GM23338 (cell line): Measurements from ENCODE around the gene OTULINL. TPM values are rescaled to one million over a fixed set of nuclear protein-coding genes. Genes with fewer than 3 reads are reported as not detected.

Experiments
- ATAC-seq: fragments of 200-7000 bp; cut with Tn5 transposase; 3 replicates; pipeline ENCODE4 v1.9.1; 2020
- DNase-seq: peaks from one replicate; pipeline ENCODE4 v3.0.0-alpha.2; 2015; ENCODE audit warnings: low spot score
- H2AFZ ChIP-seq: fragments of 200-600 bp; sonication (generic); 2 replicates; pipeline ENCODE4 v1.8.0; 2016; ENCODE audit warnings: antibody characterized with exemption, mild to moderate bottlenecking, moderate library complexity
- H3F3A ChIP-seq: fragments of 200-600 bp; sonication (generic); replicated peaks from 2 replicates; pipeline ENCODE4 v1.8.0; 2017; ENCODE audit warnings: antibody characterized with exemption, mixed run types, low read depth
- H3K27ac ChIP-seq: fragments of 200-600 bp; sonication (generic); 2 replicates; pipeline ENCODE4 v1.6.1; 2016; ENCODE audit warnings: low read depth
- H3K27me3 ChIP-seq: fragments of 200-600 bp; sonication (generic); 2 replicates; pipeline ENCODE4 v1.8.0; 2016; ENCODE audit warnings: mild to moderate bottlenecking, mixed run types, moderate library complexity; ENCODE audit not compliant: insufficient read depth
- H3K36me3 ChIP-seq: fragments of 200-600 bp; sonication (generic); 2 replicates; pipeline ENCODE4 v1.8.0; 2016; ENCODE audit warnings: mild to moderate bottlenecking; ENCODE audit not compliant: insufficient read depth
- H3K4me1 ChIP-seq: fragments of 200-600 bp; sonication (generic); 2 replicates; pipeline ENCODE4 v1.8.0; 2016; ENCODE audit warnings: mild to moderate bottlenecking, moderate library complexity; ENCODE audit not compliant: insufficient read depth
- H3K4me2 ChIP-seq: fragments of 200-600 bp; sonication (generic); 2 replicates; pipeline ENCODE4 v1.7.1; 2017; ENCODE audit warnings: mixed run types
- H3K4me3 ChIP-seq: fragments of 200-600 bp; sonication (generic); 2 replicates; pipeline ENCODE4 v1.6.1; 2016; ENCODE audit warnings: mixed run types
- H3K79me2 ChIP-seq: fragments of 200-600 bp; sonication (generic); replicated peaks from 2 replicates; pipeline ENCODE4 v1.8.0; 2017; ENCODE audit warnings: mild to moderate bottlenecking; ENCODE audit not compliant: insufficient read depth
- H3K9me2 ChIP-seq: fragments of 200-600 bp; sonication (generic); 2 replicates; pipeline ENCODE4 v1.8.0; 2017; ENCODE audit not compliant: insufficient read depth
- H4K20me1 ChIP-seq: fragments of 200-600 bp; sonication (generic); replicated peaks from 2 replicates; pipeline ENCODE4 v1.8.0; 2017; ENCODE audit warnings: mild to moderate bottlenecking; ENCODE audit not compliant: insufficient read depth
- H3K27ac Mint-ChIP-seq: 2 replicates; pipeline ENCODE4 v1.8.0; 2020; ENCODE audit warnings: inconsistent platforms, mild to moderate bottlenecking, moderate library complexity, mixed read lengths
- H3K27me3 Mint-ChIP-seq: 3 replicates; pipeline ENCODE4 v1.8.0; 2022; ENCODE audit warnings: low read depth, mild to moderate bottlenecking, moderate library complexity, mixed read lengths, inconsistent platforms; ENCODE audit not compliant: insufficient read depth, poor library complexity
- H3K36me3 Mint-ChIP-seq: 3 replicates; pipeline ENCODE4 v1.8.0; 2021; ENCODE audit warnings: low read depth, mild to moderate bottlenecking, inconsistent platforms, moderate library complexity, mixed read lengths
- H3K4me1 Mint-ChIP-seq: 3 replicates; pipeline ENCODE4 v1.8.0; 2020; ENCODE audit warnings: mild to moderate bottlenecking, inconsistent platforms, mixed read lengths
- H3K4me3 Mint-ChIP-seq: 3 replicates; pipeline ENCODE4 v1.8.0; 2021; ENCODE audit warnings: moderate library complexity, mild to moderate bottlenecking, inconsistent platforms, mixed read lengths
- H3K9me3 Mint-ChIP-seq: 3 replicates; pipeline ENCODE4 v1.8.0; 2020; ENCODE audit warnings: moderate library complexity, mild to moderate bottlenecking, inconsistent platforms, mixed read lengths
- CREB1 ChIP-seq: fragments of 250-450 bp; sonication (Bioruptor Pico); IDR thresholded peaks from 2 replicates; pipeline ENCODE4 v1.5.0; 2020; ENCODE audit warnings: low read depth, mild to moderate bottlenecking, moderate library complexity
- EZH2 ChIP-seq: fragments of 200-600 bp; sonication (generic); IDR thresholded peaks from one replicate; pipeline ENCODE4 v1.8.0; 2017; ENCODE audit warnings: antibody characterized with exemption, mild to moderate bottlenecking, low read depth; ENCODE audit not compliant: unreplicated experiment
- EZH2phosphoT487 ChIP-seq: fragments of 200-600 bp; sonication (generic); IDR thresholded peaks from one replicate; pipeline ENCODE4 v1.8.1; 2018; ENCODE audit warnings: antibody characterized with exemption; ENCODE audit not compliant: unreplicated experiment
- JUNB ChIP-seq: IDR thresholded peaks from one replicate; pipeline ENCODE4 v1.6.1; 2016; ENCODE audit warnings: antibody characterized with exemption; ENCODE audit not compliant: unreplicated experiment
- NANOG ChIP-seq: IDR thresholded peaks from 2 replicates; pipeline ENCODE4 v1.6.1; 2016; ENCODE audit warnings: antibody characterized with exemption, borderline replicate concordance
- POLR2AphosphoS5 ChIP-seq: IDR thresholded peaks from 2 replicates; pipeline ENCODE4 v1.6.1; 2016; ENCODE audit warnings: antibody characterized with exemption, low read depth
- REST ChIP-seq: IDR thresholded peaks from one replicate; pipeline ENCODE4 v1.6.1; 2018; ENCODE audit warnings: antibody characterized with exemption; ENCODE audit not compliant: unreplicated experiment
- STAT1 ChIP-seq: IDR thresholded peaks from one replicate; pipeline ENCODE4 v1.6.1; 2016; ENCODE audit warnings: antibody characterized with exemption; ENCODE audit not compliant: unreplicated experiment
- ZNF114 ChIP-seq: fragments of 250-450 bp; sonication (Bioruptor Pico); IDR thresholded peaks from 2 replicates; pipeline ENCODE4 v1.5.0; 2020; ENCODE audit warnings: mild to moderate bottlenecking, moderate library complexity
- ZNF331 ChIP-seq: fragments of 250-450 bp; sonication (Bioruptor Pico); IDR thresholded peaks from 2 replicates; pipeline ENCODE4 v1.5.0; 2020; ENCODE audit warnings: low read depth, mild to moderate bottlenecking, moderate library complexity
- ZNF462 ChIP-seq: fragments of 250-450 bp; sonication (Bioruptor Pico); IDR thresholded peaks from 2 replicates; pipeline ENCODE4 v1.5.0; 2020; ENCODE audit warnings: mild to moderate bottlenecking, moderate library complexity
- polyA plus RNA-seq: library from polyadenylated mRNA; unstranded; fragments of >200 nt; fragmentation: Nextera tagmentation; extraction: Ambion mirVana; gene quantifications from 2 replicates; pipeline ENCODE4 v1.2.1, GENCODE V29; 2016
- total RNA-seq: library from RNA; depleted of rRNA; stranded (reverse); fragments of >200 nt; shearing (Covaris generic); gene quantifications from 2 replicates; pipeline ENCODE4 v1.2.3, GENCODE V29; 2014
- TF ChIP-seq, protein P1 (sequence below), 2 experiments: fragments of 200-600 bp in 1 of 2; sonication (generic) in 1 of 2; conservative IDR thresholded peaks; 2 replicates each; pipeline versions ENCODE4 v1.5.1 to v1.6.1; 2016 to 2017; ENCODE audit warnings: antibody characterized with exemption in 2 of 2, low read depth in 2 of 2, mild to moderate bottlenecking in 2 of 2, moderate library complexity in 1 of 2
- TF ChIP-seq, protein P2 (sequence below): IDR thresholded peaks from 2 replicates; pipeline ENCODE4 v1.6.1; 2016; ENCODE audit warnings: antibody characterized with exemption

Gene OTULINL
- total and polyA plus RNA-seq, 2 experiments from 2014 or later: 6.3 to 7.6 TPM

DNA sequence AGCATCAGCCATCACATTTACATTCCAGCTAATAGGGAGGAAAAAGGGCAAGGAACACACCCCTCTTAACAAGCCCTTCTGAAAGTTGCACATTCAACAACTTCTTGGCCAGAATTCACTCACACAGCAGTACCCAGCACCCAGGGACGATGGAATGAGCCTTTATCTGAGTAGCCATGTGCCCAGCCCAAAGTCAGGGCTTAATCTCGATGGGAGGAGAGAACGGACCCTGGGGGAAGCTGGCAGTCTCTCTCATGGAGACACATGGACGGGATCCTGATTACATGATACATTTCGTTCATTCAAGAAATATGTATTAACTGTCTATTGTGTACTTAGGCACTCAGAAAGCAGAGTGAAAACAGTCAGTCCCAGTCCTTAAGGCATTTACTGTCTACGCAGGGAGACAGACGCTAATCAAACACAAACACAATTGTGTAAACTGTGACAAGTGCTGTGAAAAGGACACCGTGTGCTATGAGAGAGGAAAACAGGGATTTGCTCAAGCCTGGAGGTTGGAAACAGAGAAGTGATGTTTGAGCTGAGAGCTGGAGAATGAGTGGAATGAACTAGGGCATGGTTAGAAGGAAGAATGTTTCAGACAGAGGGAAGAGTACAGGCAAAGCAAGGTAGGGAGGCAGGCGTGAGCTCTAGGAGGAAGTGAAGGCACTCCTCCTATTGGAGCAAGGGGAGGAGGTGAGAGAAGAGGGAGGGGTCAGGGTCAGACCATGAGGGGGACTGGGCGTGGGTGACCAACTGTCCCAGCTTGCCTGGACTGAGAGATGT is 7.4 kb downstream of the OTULINL start:
- H3K27ac Mint-ChIP-seq: no peak overlapping the region
- Histone ChIP-seq H2AFZ (no peak overlapping the region), H3K4me1 (no peaks in the 10 kb centered on the region), H3K79me2 (peaks cover 7% of the 10 kb centered on the region), H3K4me3 (no peak overlapping the region), H3K27me3 (0 out of 2 replicates have a peak, but pooled peaks cover under 1% of the 10 kb centered on the region), H3K27ac (no peak overlapping the region), H3F3A (no peaks in the 10 kb centered on the region), H3K9me2 (peaks cover 14% of the 10 kb centered on the region; the same call in 1 of the 2 replicates), H4K20me1 (no peaks in the 10 kb centered on the region), H3K4me2 (no peak overlapping the region), H3K36me3 (0 out of 2 replicates have a peak, but pooled peaks cover 5% of the 10 kb centered on the region)
- H3K4me1 Mint-ChIP-seq: no peaks in the 10 kb centered on the region
- H3K27me3 Mint-ChIP-seq: peaks cover 5% of the 10 kb centered on the region
- no peak overlapping the region for H3K4me3 Mint-ChIP-seq
- peaks cover 13% of the 10 kb centered on the region for H3K9me3 Mint-ChIP-seq
- DNase-seq: no peak
- no peak for TF ChIP-seq ZNF331
- no peak for TF ChIP-seq ZNF114 (CRISPR knock-in tag)
- TF ChIP-seq JUNB: no peak
- TF ChIP-seq, protein P1, sequence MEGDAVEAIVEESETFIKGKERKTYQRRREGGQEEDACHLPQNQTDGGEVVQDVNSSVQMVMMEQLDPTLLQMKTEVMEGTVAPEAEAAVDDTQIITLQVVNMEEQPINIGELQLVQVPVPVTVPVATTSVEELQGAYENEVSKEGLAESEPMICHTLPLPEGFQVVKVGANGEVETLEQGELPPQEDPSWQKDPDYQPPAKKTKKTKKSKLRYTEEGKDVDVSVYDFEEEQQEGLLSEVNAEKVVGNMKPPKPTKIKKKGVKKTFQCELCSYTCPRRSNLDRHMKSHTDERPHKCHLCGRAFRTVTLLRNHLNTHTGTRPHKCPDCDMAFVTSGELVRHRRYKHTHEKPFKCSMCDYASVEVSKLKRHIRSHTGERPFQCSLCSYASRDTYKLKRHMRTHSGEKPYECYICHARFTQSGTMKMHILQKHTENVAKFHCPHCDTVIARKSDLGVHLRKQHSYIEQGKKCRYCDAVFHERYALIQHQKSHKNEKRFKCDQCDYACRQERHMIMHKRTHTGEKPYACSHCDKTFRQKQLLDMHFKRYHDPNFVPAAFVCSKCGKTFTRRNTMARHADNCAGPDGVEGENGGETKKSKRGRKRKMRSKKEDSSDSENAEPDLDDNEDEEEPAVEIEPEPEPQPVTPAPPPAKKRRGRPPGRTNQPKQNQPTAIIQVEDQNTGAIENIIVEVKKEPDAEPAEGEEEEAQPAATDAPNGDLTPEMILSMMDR (conservative IDR thresholded peaks at IDR 0.05; ENCODE audit: low read depth in 2 of 2): no peak
- no peak for TF ChIP-seq NANOG
- no peak for TF ChIP-seq EZH2phosphoT487
- no peak for TF ChIP-seq STAT1
- TF ChIP-seq CREB1 (CRISPR knock-in tag): no peak
- TF ChIP-seq, protein P2, sequence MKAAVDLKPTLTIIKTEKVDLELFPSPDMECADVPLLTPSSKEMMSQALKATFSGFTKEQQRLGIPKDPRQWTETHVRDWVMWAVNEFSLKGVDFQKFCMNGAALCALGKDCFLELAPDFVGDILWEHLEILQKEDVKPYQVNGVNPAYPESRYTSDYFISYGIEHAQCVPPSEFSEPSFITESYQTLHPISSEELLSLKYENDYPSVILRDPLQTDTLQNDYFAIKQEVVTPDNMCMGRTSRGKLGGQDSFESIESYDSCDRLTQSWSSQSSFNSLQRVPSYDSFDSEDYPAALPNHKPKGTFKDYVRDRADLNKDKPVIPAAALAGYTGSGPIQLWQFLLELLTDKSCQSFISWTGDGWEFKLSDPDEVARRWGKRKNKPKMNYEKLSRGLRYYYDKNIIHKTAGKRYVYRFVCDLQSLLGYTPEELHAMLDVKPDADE: no peak
- TF ChIP-seq REST: no peak
- TF ChIP-seq POLR2AphosphoS5: no peak
- TF ChIP-seq ZNF462: no peak
- no peak for TF ChIP-seq EZH2
- ATAC-seq: no peak
- peaks cover 10% of the 10 kb centered on the region; the same call in 2 of the 3 replicates for H3K36me3 Mint-ChIP-seq
